Stimulated activated CD8-positive, alpha-beta memory T cell treated with anti-CD3 and anti-CD28 coated beads, Interleukin-7, amount 100 ng/mL, for 4 hours (primary cell): ENCODE measurements around the gene VPS4B.

Experiments used
- DNase-seq, 2 donors: peaks; one replicate each; pipeline ENCODE4 v3.0.0-alpha.2; 2020; ENCODE audit warnings: low read depth in 2 of 2

The VPS4B gene

DNA sequence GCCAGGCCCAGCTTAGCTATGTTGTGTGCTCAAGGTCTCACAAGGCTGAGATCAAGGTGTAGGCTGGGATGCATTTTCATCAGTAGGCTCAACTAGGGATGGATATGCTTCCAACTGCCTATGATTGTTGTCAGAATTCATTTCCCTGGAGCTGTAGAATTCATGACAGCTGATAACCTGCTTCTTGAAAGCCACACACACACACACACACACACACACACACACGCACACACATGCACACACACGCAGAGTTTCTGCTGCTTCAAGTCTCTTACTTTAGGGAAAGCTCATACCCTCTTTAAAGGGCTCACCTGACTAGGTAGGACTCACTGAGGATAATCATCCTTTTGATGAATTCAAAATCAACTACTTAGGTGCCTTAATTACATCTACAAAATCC lies 8.2 kb upstream of the VPS4B start:
- no peak for DNase-seq

DNA sequence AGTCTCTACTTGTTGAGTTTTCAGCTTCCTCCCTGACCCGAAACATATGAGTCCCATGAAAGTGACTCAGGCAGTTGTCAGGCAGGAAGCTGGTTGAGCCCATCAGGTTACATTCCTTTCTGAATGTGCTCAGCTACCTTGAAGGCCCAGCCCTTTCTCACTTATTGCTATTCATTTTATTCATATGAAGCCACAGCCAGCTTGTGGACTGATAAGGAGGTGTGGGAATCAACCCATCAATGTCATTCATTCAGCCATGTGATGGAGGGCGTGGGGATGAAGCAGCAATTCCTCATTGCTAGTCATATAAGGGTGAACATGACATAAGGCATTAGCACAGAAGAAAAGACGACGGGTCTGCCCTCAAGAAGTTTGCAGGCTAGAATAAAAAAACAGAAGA lies 5.3 kb upstream of the VPS4B start:
- no peak for DNase-seq

- DNase-seq = no peak
These were observed 608 bp upstream of the VPS4B start for GRCh38 chr18:63422864-63423304.

DNA sequence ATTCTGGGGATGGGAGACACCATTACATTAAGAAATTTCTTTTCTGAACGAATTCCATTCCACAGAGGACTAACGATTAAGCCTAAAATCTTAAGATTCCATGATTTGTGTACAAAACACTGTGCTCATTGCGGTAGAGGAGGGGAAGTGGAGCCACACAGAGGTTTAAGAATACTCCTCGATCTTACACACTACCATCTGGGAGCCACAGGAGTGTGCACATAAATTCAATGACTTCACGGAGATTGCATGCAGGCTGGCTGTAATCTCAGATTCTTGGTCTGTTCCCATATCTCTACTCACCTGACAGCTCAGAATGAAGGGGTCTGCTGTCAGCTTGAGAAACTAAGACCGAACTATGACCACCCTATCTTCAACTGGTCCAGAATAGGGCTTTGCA lies 762 bp downstream of the VPS4B start:
- DNase-seq = no peak

- no peak for DNase-seq
These were observed 9.3 kb downstream of the VPS4B start for GRCh38 chr18:63412953-63413352.

- DNase-seq = no peak
These were observed 11.5 kb downstream of the VPS4B start for GRCh38 chr18:63410792-63411191.

DNA sequence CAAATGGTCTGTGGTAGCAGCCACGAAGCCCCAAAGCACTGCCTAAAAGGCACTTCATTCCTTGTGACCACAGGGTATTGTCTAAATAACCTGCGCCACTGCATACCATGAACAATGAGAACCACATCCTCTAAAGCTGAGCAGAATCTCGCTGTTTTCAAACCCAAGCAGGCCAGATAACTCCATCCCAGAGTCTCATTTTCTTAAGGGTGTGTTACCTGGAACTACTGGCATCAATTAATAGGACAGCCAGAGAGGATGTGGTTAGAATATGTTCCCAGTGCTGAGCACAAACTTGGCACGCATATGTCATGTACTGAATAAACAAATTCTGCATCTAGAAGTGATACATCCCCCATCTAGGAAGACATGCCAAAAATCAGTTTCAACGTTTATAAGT lies 13.0 kb downstream of the VPS4B start:
- no peak for DNase-seq

DNA sequence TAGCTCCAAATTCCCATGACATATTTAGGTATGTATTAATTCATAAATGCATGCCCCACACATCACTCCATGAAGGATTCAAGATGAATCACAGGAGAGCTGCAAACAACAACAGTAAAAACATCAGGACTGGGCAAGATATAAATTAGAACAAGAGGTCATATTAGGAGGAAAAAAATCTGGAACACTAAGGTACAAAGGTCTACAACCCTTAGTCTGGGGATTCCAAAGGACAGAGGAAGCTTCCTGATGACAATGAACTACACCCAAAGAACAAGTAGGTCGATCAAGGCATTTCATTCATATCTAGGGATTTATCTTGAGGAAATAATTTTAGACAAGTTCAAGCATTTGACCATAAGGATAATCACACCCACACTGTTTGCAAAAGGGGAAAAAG lies 14.5 kb downstream of the VPS4B start:
- no peak for DNase-seq

- DNase-seq = no peak
These were observed 16.3 kb downstream of the VPS4B start for GRCh38 chr18:63405986-63406385.

DNA sequence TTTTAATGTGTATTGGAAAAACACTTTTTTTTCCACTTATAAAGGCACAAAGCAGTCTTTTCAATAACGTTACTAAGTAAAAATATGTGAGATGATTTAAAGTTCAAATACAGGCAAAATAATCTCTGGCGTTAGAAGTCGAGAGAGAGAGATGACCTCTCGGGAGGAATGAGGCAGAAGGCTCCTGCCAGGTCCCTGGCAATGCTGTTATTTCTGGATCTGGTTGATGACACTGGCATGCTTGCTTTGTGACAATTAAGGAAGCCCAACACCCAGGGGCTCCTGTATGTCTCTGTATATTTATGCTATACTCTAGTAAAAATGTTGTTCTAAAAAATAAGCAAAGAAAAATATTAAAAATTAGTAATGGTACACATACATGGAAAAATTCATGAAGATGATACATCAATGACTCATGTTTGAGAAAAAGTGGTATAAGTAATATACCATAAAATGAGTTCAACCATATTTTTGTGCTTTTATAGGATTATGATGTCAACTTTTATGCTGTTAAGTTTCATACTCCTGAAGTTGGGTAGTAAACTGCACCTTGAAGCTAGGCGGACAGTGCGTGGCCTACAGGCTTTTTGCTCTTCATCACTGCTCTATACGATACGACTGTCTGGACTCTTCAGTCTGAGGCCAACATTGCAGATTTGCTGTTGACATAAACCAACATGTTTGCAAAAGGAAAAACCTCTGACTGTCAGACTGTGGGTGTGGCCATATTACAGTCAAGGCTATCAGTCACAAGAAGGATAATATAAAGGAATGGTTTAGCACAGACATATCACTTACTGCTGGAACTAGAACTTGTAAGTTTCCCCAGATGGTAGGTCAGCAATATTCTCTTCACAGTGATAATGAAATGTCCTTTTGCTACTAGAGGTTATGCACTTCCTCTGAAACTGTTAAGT lies 19.8 kb downstream of the VPS4B start:
- no peak for DNase-seq

DNA sequence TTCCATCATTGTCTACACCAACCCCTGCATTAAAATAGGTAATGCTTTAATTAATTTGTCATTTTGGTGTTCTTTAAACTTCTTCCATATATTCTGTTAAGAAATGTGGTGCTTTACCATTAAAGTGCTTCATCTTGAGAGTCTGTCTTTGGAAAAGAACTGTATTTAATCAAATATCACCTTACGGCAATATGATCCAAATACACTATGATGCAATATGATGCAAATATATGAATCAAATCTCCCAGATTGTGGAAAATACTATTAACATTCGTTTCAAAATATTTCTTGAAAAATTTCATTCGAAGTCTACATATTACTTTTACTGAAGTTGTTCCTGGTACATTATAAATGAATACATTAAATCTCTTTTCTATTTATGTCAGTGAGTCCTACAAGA lies 23.0 kb downstream of the VPS4B start:
- DNase-seq = no peak

DNA sequence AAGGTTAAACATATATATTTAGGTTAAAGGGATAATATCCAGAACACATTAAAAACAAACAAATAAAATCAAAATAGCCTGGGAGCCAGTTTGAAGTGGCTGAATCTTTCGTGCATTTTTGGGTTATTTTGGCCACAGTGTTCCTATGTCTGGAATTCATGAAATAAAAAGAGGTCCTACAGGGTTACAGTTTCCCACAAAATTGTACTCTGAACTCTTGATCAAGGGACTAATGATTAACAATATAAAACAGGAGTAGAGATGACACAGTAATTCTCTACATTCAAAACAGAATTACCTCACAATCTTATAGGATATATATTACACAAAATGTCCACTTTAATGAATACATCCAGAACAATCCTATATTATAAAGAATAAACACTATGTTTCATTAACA lies 24.9 kb downstream of the VPS4B start:
- no peak for DNase-seq

DNA sequence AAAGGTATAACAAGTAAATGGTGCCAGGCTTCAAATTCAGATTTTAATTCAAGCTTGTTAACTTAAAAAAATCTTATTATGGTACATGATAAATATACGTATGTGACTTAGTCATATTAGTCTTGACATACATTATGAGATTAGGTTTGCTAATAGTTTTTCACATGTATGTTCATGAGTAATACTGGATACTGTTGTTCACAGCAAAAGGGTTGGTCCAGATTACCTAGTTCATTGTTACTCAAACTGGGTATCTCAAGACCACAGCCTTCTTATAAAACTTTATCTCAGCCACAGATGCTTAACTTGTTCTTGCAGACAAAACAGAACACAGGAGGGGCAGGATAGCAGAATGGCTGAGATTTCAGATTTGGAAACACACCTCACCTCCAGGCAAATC lies 26.8 kb downstream of the VPS4B start:
- DNase-seq = no peak

- DNase-seq = no peak
These were observed 27.3 kb downstream of the VPS4B start for GRCh38 chr18:63394954-63395353.

- no peak for DNase-seq
These were observed 34.4 kb downstream of the VPS4B start for GRCh38 chr18:63387861-63388260.

- DNase-seq = no peak
These were observed 39.4 kb downstream of the VPS4B start for GRCh38 chr18:63382843-63383242.

- no peak for DNase-seq
These were observed 42.7 kb downstream of the VPS4B start for GRCh38 chr18:63379639-63379962.

DNA sequence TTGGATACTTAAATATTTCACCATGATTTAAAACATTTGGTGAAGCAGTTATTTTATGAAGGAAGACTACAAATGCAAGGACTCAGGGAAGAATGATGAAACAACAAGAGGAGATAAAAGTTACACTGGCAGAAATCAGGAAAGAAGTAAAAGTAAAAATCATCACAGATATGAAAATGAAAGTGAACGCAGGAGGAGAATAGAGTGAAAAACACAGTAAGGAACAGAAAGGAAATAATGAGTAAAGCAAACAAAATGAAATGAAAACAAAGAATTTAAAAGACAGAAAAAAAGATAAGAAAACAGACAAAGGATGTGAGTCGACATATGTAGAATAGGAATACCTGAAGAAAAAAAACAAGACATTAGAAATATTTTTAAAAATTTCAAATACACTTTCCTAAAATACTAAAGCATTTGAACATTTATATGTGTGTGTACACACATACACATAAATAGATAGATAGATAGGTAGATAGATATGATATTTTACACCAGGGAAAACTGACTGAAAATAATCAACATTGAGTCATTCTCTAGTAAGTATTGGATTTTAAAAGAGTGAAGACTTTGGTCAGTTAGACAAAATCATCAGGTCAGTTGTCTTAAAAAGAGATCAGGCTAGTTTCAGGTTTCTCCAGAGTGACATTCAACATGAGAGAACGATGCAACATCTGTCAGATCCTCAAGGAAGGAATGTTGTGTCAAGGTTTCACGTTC lies 43.2 kb downstream of the VPS4B start:
- no peak for DNase-seq

GRCh38 chr18:63377275-63377980 lies 44.8 kb downstream of the VPS4B start:
- no peak for DNase-seq

- no peak for DNase-seq
These were observed 45.7 kb downstream of the VPS4B start for GRCh38 chr18:63376538-63376937.

DNA sequence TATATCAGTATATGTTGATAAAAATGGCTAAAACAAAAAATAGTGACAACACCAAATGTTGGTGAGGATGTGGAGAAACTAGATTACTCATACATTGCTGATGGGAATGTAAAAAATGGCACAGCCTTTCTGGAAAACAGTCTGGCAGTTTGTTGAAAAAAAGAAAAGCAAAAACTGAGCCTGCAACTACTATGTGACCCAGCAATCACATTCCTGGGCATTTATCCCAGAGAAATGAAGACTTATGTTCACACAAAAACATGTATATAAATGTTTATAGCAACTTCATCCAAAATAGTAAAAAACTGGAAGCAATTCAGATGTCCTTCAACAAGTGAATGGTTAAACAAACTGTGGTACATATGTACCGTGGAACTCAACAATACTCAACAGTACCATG lies 47.7 kb downstream of the VPS4B start:
- no peak for DNase-seq

GRCh38 chr18:63373161-63373560 lies 49.1 kb downstream of the VPS4B start:
- DNase-seq = no peak

DNA sequence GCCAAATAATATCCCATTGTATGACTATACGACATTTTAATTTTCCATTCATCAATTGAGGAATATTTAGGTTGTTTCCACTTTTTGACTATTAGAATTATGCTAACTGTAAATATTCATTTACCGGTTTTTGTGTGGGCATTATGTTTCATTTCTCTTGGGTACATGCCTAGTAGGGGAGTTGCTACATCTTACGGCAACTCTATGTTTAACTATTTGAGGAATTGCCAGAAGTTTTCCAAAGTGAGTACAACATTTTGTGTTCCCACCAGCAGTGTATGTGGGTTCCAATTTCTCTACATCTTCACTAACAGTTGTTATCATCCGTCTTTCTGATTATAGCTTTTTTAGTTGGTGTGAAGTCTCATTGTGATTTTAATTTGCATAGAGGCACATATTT lies 53.7 kb downstream of the VPS4B start:
- DNase-seq = no peak
